Neutrophil (primary cell): ENCODE results near the gene NAGLU.

Source experiments
- H3K27ac ChIP-seq: fragments of 200-600 bp; sonication (generic); 2 replicates; pipeline ENCODE4 v1.5.1; 2016; ENCODE audit warnings: mild to moderate bottlenecking, moderate library complexity
- H3K27me3 ChIP-seq: fragments of 200-600 bp; sonication (generic); 2 replicates; pipeline ENCODE4 v1.6.0; 2016; ENCODE audit warnings: mild to moderate bottlenecking
- H3K36me3 ChIP-seq: fragments of 200-600 bp; sonication (generic); 2 replicates; pipeline ENCODE4 v1.5.1; 2017
- H3K4me1 ChIP-seq, 2 experiments: fragments of 200-600 bp in 1 of 2; sonication (generic) in 1 of 2; 1 replicate in 1 of 2; 2 replicates in 1 of 2; pipeline versions ENCODE4 v1.5.1 to v1.6.1; 2013 to 2016; ENCODE audit warnings: low read depth in 1 of 2, low read length in 1 of 2, mild to moderate bottlenecking in 1 of 2, moderate library complexity in 1 of 2; ENCODE audit not compliant: control insufficient read depth in 1 of 2, insufficient read depth in 1 of 2
- H3K4me3 ChIP-seq, 2 experiments: fragments of 200-600 bp in 1 of 2; sonication (generic) in 1 of 2; 1 replicate in 1 of 2; 2 replicates in 1 of 2; pipeline ENCODE4 v1.5.1; 2013 to 2016; ENCODE audit warnings: low read depth in 1 of 2, low read length in 1 of 2, mild to moderate bottlenecking in 1 of 2, moderate library complexity in 1 of 2
- H3K9me3 ChIP-seq: fragments of 200-600 bp; sonication (generic); 2 replicates; pipeline ENCODE4 v1.5.1; 2016
- TF ChIP-seq, protein P1 (sequence below): fragments of 200-600 bp; sonication (generic); IDR thresholded peaks from 2 replicates; pipeline ENCODE4 v1.5.1; 2016; ENCODE audit warnings: antibody characterized with exemption

The NAGLU gene

DNA sequence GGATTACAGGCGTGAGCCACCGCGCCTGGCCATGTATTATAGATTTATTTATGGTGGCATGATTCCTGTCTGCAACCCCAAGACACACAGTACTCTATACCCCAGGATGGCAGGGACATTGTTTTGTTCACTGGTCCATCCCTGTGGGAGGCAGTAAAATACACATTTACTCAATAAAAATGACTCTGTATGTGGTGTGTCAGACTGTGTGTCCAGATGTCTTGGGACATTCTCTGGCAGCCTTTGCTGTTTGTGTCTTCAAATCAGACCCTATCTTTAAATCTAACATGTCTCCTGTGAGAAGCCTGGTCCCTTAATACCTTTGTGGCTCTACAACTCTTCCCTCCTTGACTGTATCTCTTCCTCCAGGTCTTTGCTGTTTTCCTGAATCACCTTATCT lies 24.2 kb downstream of the NAGLU start:
- TF ChIP-seq, protein P1, sequence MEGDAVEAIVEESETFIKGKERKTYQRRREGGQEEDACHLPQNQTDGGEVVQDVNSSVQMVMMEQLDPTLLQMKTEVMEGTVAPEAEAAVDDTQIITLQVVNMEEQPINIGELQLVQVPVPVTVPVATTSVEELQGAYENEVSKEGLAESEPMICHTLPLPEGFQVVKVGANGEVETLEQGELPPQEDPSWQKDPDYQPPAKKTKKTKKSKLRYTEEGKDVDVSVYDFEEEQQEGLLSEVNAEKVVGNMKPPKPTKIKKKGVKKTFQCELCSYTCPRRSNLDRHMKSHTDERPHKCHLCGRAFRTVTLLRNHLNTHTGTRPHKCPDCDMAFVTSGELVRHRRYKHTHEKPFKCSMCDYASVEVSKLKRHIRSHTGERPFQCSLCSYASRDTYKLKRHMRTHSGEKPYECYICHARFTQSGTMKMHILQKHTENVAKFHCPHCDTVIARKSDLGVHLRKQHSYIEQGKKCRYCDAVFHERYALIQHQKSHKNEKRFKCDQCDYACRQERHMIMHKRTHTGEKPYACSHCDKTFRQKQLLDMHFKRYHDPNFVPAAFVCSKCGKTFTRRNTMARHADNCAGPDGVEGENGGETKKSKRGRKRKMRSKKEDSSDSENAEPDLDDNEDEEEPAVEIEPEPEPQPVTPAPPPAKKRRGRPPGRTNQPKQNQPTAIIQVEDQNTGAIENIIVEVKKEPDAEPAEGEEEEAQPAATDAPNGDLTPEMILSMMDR = no peak
- Histone ChIP-seq H3K4me1 (peaks cover 28 to 31% of the 10 kb centered on the region in 2 experiments), H3K9me3 (no peaks in the 10 kb centered on the region), H3K36me3 (peaks cover 14% of the 10 kb centered on the region), H3K27ac (no peak overlapping the region), H3K27me3 (no peaks in the 10 kb centered on the region), H3K4me3 (no peak overlapping the region)

DNA sequence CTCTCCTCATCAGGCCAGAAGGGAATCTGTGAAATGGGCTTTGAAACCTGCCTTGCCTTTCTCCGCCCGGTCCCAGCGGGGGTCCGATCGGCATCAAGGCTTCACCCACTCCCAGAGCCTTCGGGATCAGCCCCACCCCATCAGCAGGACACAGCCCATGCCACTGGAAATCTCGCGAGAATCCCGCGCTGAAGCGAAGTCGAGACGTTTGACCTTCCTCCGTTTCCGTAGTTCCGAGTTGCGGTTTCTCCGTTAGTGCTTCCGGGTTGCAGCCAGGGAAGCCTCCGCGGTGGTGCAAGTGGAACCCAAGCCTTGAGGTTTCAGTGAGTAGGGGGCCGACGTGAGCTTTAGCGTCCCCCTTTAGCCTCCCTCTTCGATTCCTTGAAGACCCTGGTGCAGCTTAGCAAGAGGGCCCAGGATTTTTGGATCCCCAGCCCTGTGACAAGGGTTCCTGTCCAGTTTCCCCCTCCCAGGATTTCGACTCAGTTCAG lies 25.9 kb downstream of the NAGLU start, which contains the start of gene COASY:
COASY (plus strand) TSS at position 252 of the 491 bp plus-strand sequence. CDS start 475 bp downstream, outside the sequence.
- H3K4me1 ChIP-seq = peaks cover 33 to 35% of the 10 kb centered on the region in 2 experiments
- H3K9me3 ChIP-seq = no peaks in the 10 kb centered on the region
- H3K27me3 ChIP-seq = no peaks in the 10 kb centered on the region
- H3K4me3 ChIP-seq = peak within 1 kb of the TSS; percentile 84 to 85
- TF ChIP-seq, protein P1 = no peak
- H3K27ac ChIP-seq = peak within 1 kb of the TSS; percentile 87
- H3K36me3 ChIP-seq = peaks cover 28% of the 10 kb centered on the region

DNA sequence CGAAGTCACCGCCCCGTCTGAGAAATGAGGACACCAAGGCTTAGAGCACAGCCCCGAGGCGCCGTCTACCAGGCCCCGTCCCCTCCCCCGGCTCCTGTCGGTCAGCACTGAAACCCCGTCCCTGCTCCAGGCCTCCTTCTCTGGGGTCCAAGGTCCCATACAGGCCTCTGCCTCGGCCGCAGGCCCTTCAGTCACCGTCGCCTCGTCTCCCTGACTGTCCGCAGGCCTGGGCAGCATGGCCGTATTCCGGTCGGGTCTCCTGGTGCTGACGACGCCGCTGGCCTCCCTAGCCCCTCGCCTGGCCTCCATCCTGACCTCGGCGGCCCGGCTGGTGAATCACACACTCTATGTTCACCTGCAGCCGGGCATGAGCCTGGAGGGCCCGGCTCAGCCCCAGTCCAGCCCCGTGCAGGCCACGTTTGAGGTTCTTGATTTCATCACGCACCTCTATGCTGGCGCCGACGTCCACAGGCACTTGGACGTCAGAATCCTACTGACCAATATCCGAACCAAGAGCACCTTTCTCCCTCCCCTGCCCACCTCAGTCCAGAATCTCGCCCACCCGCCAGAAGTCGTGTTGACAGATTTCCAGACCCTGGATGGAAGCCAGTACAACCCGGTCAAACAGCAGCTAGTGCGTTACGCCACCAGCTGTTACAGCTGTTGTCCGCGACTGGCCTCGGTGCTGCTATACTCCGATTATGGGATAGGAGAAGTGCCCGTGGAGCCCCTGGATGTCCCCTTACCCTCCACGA lies 26.5 kb downstream of the NAGLU start:
- Histone ChIP-seq H3K27me3 (no peaks in the 10 kb centered on the region), H3K9me3 (no peaks in the 10 kb centered on the region), H3K36me3 (peaks cover 28% of the 10 kb centered on the region), H3K27ac (peak overlapping the region; percentile 87), H3K4me3 (peak overlapping the region; percentile 84 to 85), H3K4me1 (peaks cover 37 to 38% of the 10 kb centered on the region in 2 experiments)
- TF ChIP-seq, protein P1 = no peak

DNA sequence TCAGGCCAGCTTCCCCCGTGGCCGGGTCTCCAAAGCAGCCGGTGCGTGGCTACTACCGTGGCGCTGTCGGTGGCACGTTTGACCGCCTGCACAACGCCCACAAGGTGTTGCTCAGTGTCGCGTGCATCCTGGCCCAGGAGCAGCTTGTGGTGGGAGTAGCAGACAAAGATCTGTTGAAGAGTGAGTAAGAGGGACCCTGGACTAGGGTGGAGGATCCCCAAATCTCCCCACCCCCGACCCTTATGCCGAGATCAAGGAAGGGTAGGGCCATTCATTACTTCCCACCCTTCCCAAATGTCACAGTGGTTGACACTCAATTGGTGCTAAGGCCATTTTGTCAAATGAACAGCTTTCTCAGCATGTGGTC lies 27.1 kb downstream of the NAGLU start:
- peaks cover 42 to 43% of the 10 kb centered on the region in 2 experiments for H3K4me1 ChIP-seq

DNA sequence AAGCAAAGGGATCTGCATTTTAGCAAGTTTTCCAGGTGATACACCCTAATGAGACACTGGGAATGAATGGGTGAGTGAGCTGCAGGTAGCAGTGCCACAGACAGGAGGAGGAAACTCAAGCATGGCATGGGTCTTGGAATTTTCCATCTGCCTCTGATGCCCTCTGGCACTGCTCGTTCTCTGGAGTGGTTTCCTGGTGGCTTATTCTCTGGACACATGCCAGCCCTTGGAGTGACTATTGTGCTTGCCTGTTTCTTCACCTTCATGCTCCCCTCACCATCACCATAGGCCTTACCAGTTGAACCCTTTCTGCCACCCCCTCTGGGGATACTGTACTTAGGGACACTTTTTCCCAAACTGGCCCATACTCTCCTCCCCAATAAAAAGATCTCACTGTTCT lies 27.5 kb downstream of the NAGLU start:
- H3K27me3 ChIP-seq = no peaks in the 10 kb centered on the region
- peak overlapping the region; percentile 87 for H3K27ac ChIP-seq
- peaks cover 47% of the 10 kb centered on the region in 2 experiments for H3K4me1 ChIP-seq
- TF ChIP-seq, protein P1 = no peak
- no peaks in the 10 kb centered on the region for H3K9me3 ChIP-seq
- H3K4me3 ChIP-seq = peak overlapping the region in 1 of 2 experiments; percentile 85
- H3K36me3 ChIP-seq = peaks cover 32% of the 10 kb centered on the region

More for the DNA sequence above, 27.1 kb downstream of the NAGLU start:
- H3K36me3 ChIP-seq = peaks cover 28% of the 10 kb centered on the region
- H3K27me3 ChIP-seq = no peaks in the 10 kb centered on the region
- TF ChIP-seq, protein P1 = no peak
- H3K27ac ChIP-seq = peak overlapping the region; percentile 87
- no peaks in the 10 kb centered on the region for H3K9me3 ChIP-seq
- peak overlapping the region; percentile 84 to 85 for H3K4me3 ChIP-seq
